NCI-H1694 (cell line): ENCODE data around the gene CDH4.

Source experiments
- DNase-seq: peaks from one replicate; lab custom pipeline; 2025; lab: John Stamatoyannopoulos, UW

The CDH4 gene

GRCh38 chr20:61251529-61252393 lies at the start of gene CDH4:
Gene CDH4 (plus strand): TSS chr20:61252261.
- no peak for DNase-seq

GRCh38 chr20:61203320-61203719 lies 48.7 kb upstream of the CDH4 start:
- no peak for DNase-seq

GRCh38 chr20:61204206-61204605 lies 47.9 kb upstream of the CDH4 start:
- DNase-seq, result no peak

GRCh38 chr20:61205769-61206168 lies 46.3 kb upstream of the CDH4 start:
- DNase-seq, result no peak

- no peak for DNase-seq
Observed at GRCh38 chr20:61210862-61211261, 41.2 kb upstream of the CDH4 start.

- DNase-seq, result no peak
Observed at GRCh38 chr20:61217848-61218247, 34.2 kb upstream of the CDH4 start.

GRCh38 chr20:61219021-61219431 lies 33.0 kb upstream of the CDH4 start:
- DNase-seq, result no peak

GRCh38 chr20:61220131-61220530 lies 31.9 kb upstream of the CDH4 start:
- no peak for DNase-seq

- no peak for DNase-seq
Observed at GRCh38 chr20:61220626-61221325, 31.3 kb upstream of the CDH4 start.

- no peak for DNase-seq
Observed at GRCh38 chr20:61222699-61223098, 29.4 kb upstream of the CDH4 start.

GRCh38 chr20:61223121-61223520 lies 28.9 kb upstream of the CDH4 start:
- no peak for DNase-seq

- DNase-seq, result no peak
Observed at GRCh38 chr20:61230166-61230565, 21.9 kb upstream of the CDH4 start.

- no peak for DNase-seq
Observed at GRCh38 chr20:61233590-61233989, 18.5 kb upstream of the CDH4 start.

- no peak for DNase-seq
Observed at GRCh38 chr20:61234224-61234890, 17.7 kb upstream of the CDH4 start.

- DNase-seq, result no peak
Observed at GRCh38 chr20:61236713-61237112, 15.3 kb upstream of the CDH4 start.

GRCh38 chr20:61238813-61239212 lies 13.2 kb upstream of the CDH4 start:
- no peak for DNase-seq

GRCh38 chr20:61240814-61241213 lies 11.2 kb upstream of the CDH4 start:
- DNase-seq, result no peak

GRCh38 chr20:61244213-61244612 lies 7.8 kb upstream of the CDH4 start:
- no peak for DNase-seq

GRCh38 chr20:61246269-61246668 lies 5.8 kb upstream of the CDH4 start:
- DNase-seq, result no peak

- no peak for DNase-seq
Observed at GRCh38 chr20:61249626-61250025, 2.4 kb upstream of the CDH4 start.

GRCh38 chr20:61252601-61253263 lies 671 bp downstream of the CDH4 start:
- no peak for DNase-seq

- no peak for DNase-seq
Observed at GRCh38 chr20:61253264-61253639, 1.2 kb downstream of the CDH4 start.
